Measurements from ENCODE around the gene BMP8B. TPM values are rescaled to one million over a fixed set of nuclear protein-coding genes. Genes with fewer than 3 reads are reported as not detected.
"Not testable (repeated sequence)": the region's sequence is repeated elsewhere in the genome, so short reads cannot be mapped to it uniquely, and the experiment has no call there.

BMP8B gene
- total RNA-seq, 1 donor from 2014 or later: 0.31 TPM

DNA sequence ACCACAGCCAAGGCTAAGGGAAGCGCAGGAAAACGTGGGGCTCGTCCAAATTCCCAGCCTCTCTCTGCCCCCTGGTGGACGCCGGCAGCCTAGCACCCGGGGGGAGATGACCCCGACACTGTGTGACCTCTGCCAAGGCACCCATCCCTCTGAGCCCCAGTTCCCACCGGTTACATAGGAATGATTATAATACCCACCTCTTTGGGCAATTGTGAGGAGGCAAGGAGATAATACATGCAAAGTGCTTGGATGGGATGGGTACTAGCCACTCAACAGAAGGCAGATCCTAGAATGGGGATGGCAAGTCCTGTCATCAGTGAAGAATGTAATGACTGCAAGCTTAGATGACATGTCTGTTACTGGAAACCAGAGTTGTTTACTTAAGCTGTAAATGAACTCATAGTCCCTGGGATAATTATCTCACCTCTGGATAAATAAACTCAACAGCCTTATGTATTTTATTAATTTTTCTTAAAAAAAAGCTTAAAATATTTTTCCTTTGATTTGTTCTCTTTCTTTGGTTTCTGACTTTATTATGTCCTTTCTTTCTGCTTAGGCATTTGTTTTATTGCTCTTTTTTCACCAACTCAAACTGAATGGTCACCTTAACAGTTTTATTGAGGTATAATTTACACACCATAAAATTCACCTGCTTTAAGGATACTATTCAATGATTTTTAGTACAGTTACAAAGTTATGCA lies 11.3 kb upstream of the BMP8B start:
- H3K4me1 Mint-ChIP-seq (ENCODE audit: low read depth): peaks cover 12% of the 10 kb centered on the region
- peak overlapping the region; percentile 80 for H3K27ac Mint-ChIP-seq
- intact Hi-C loops (cut with micrococcal nuclease): loop anchor here (1.0 to 5.0 kb wide), 6 partner anchors 11 to 608 kb away; partner anchors contain the start of genes MYCL and PPIE
- H3K27me3 Mint-ChIP-seq (ENCODE audit: insufficient read depth): peaks cover 4% of the 10 kb centered on the region
- H3K36me3 Mint-ChIP-seq (ENCODE audit: low read depth): peaks cover 2% of the 10 kb centered on the region
- DNase-seq (ENCODE audit: low spot score): peak; percentile 41
- H3K9me3 Mint-ChIP-seq: no peaks in the 10 kb centered on the region
- H3K4me3 Mint-ChIP-seq: peak overlapping the region; percentile 60

DNA sequence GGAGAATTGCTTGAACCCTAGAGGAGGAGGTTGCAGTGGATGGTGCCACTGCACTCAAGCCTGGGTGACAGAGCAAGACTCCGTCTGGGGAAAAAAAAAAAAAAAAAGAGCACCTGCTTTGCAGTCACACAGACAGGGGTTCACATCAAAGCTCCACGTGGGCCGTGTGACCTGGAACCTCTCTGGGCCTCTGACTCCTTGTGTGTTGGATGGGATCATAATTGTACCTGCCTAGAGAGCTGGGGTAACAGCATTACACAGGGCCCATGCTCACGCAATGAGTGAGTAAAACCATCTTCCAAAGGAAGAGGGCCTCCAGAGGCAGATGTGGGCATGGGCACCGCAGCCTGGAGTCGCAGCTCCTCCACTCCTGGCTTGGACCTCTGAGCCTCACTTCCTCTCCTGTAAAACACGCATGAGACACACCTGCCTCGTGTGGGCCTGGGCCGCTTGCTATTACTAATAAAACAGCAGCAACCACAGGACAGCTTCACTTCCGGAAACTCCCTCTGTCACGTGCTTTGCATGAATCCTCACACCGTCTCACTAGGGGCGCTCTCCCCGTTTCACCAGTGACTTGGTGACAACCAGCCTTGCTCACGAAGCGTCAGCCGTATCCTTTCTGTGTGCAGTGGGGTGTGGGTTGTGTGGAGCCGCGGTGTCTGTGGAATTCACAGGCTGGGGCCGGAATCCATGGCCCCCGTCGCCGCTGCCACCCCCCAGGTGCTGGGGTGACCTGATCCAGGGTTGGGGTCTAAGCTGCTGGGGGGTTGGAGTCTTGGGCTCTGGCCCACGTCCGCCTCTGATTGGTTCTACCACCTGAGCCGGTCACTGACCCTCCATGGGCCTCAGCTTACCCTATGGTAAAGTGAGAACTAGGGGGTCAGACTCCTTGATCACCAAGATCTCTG lies 10.4 kb upstream of the BMP8B start:
- H3K36me3 Mint-ChIP-seq (ENCODE audit: low read depth); H3K9me3 Mint-ChIP-seq; H3K27me3 Mint-ChIP-seq (ENCODE audit: insufficient read depth): not testable (repeated sequence)
- Mint-ChIP-seq H3K4me1 (ENCODE audit: low read depth) (peaks cover 12% of the 10 kb centered on the region), H3K4me3 (peak overlapping the region; percentile 60), H3K27ac (peak overlapping the region; percentile 80)
- DNase-seq (ENCODE audit: low spot score): peak; percentile 77
- intact Hi-C loops (cut with micrococcal nuclease): loop anchor here (1.0 to 2.0 kb wide), 5 partner anchors 10 to 607 kb away; partner anchors contain the start of gene PPIE

DNA sequence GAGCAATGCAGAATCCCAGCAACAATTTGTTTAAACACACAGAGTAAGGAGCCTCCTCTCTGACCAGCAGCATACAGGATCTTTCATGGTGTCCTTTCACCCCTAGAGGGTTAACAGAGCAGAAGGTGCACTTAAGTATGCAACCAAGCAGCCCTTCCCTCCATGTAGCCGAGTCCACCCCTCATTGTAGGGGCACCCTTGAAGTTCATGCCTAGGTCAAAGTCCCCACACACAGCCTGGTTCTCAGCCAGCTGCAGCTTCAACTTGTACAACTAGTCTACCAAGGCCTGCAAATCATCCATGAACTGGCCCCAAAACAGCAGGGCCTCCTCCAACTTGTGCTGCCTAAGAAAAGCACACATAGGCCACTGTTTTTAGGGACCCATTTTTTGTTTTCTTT lies 7.0 kb upstream of the BMP8B start:
- intact Hi-C loops (cut with micrococcal nuclease): no loop called here
- Mint-ChIP-seq H3K4me1 (ENCODE audit: low read depth) (peaks cover 20% of the 10 kb centered on the region), H3K4me3 (no peak overlapping the region), H3K27me3 (ENCODE audit: insufficient read depth) (peaks cover 24% of the 10 kb centered on the region), H3K36me3 (ENCODE audit: low read depth) (peaks cover 2% of the 10 kb centered on the region), H3K27ac (no peak overlapping the region), H3K9me3 (no peaks in the 10 kb centered on the region)
- no peak for DNase-seq (ENCODE audit: low spot score)

DNA sequence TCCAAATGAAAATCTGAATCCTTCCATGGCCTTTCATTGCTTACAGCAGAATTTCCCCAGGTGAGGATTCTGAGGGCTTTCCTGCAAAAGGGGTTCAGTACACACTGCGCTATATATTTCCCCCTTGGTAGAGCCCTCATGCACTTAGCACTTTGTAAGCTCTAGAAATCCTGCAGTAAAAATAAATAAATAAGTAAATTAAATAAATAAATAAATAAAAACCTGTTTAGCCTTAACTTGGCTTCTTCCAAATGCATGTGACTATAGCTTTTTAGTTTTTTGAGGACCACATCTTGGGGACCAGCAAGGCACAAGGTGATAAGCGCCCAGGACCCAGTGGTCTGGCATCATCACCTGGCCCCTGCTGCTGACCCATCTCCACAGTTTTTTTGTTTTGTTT lies 3.2 kb upstream of the BMP8B start:
- H3K9me3 Mint-ChIP-seq: no peaks in the 10 kb centered on the region
- intact Hi-C loops (cut with micrococcal nuclease): no loop called here

DNA sequence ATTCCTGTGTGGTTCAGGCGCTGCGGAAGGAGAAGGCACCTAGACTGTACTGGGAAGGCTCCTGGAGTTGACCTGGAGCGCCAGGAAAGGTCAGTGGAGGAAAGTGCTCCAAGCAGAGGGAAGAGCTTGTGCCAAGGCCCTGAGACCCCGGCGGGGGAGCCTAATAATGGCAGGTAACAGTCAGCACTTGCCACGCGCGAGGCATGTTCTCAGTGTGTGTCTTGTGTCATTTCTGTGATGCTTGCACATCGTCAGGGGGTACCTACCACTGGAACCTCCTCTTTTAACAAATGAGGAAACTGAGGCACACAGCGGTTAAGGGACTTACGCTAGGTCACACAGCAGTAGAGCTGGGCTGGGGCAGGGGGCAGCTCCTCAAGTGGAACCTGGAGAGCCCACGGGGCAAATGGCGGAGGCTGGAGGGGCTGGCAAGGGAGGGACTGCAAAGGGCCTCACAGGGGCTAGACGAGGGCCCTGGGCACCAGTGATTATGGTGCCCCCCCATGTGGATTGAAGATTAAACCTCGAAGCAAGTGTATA lies 976 bp upstream of the BMP8B start:
- no peak for DNase-seq (ENCODE audit: low spot score)
- H3K4me3 Mint-ChIP-seq: peak overlapping the region; percentile 82
- peaks cover 43% of the 10 kb centered on the region for H3K27me3 Mint-ChIP-seq (ENCODE audit: insufficient read depth)
- peak overlapping the region; percentile 34 for H3K27ac Mint-ChIP-seq
- no peaks in the 10 kb centered on the region for H3K9me3 Mint-ChIP-seq
- peaks cover 13% of the 10 kb centered on the region for H3K4me1 Mint-ChIP-seq (ENCODE audit: low read depth)
- intact Hi-C loops (cut with micrococcal nuclease): loop anchor here (1.0 to 10.0 kb wide), 2 partner anchors 10 to 295 kb away; partner anchors contain the start of gene BMP8A
- no peaks in the 10 kb centered on the region for H3K36me3 Mint-ChIP-seq (ENCODE audit: low read depth)

More for the DNA sequence above, 3.2 kb upstream of the BMP8B start:
- Mint-ChIP-seq H3K36me3 (ENCODE audit: low read depth) (no peaks in the 10 kb centered on the region), H3K4me3 (no peak overlapping the region), H3K27ac (no peak overlapping the region), H3K4me1 (ENCODE audit: low read depth) (peaks cover 13% of the 10 kb centered on the region), H3K27me3 (ENCODE audit: insufficient read depth) (peaks cover 35% of the 10 kb centered on the region)
- no peak for DNase-seq (ENCODE audit: low spot score)

DNA sequence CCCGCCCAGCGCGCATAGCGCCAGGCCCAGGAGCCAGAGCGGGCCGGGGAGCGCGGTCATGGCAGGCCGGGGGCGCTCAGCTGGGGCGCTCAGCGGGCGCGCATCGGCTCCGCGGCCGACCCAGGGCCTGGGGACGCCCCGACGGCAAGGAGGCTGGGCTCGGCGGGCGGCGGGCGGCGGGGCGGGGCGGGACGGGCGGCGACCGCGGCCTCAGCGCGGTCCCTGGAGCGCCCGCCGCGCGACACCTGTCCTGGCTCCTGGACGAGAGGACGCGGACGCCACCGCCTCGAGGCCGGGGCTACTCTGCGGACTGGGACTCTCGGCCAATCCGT lies 273 bp downstream of the BMP8B start:
- Mint-ChIP-seq H3K4me3 (no peak overlapping the region), H3K4me1 (ENCODE audit: low read depth) (peaks cover 13% of the 10 kb centered on the region), H3K9me3 (no peaks in the 10 kb centered on the region), H3K27me3 (ENCODE audit: insufficient read depth) (peaks cover 46% of the 10 kb centered on the region), H3K27ac (no peak overlapping the region), H3K36me3 (ENCODE audit: low read depth) (no peaks in the 10 kb centered on the region)
- DNase-seq (ENCODE audit: low spot score): no peak
- intact Hi-C loops (cut with micrococcal nuclease): loop anchor here (10.0 kb wide), 1 partner anchor 294 kb away; the partner anchor contains the start of gene BMP8A

DNA sequence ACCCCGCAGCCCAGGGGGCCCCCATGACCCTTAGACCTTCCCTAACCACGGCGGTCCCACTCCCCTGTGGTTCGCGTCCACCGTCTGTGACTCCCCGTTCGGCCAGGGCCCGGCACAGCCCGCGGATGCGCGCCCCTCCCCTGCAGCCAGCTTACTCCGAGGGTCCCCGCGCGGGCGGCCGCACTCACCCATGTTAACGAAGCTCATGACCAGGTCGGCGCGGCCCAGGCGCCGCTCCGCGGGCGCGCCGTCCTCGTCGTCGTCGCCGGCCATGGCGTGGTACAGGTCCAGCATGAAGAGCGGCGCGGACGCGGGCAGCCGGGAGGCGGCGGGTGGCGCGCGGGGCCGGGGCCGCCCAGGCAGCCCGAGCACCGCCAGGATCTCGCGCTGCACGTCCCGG lies 701 bp downstream of the BMP8B start:
- DNase-seq (ENCODE audit: low spot score); H3K9me3 Mint-ChIP-seq; H3K36me3 Mint-ChIP-seq (ENCODE audit: low read depth); H3K27ac Mint-ChIP-seq: not testable (repeated sequence)
- Mint-ChIP-seq H3K4me3 (peak overlapping the region; percentile 56), H3K27me3 (ENCODE audit: insufficient read depth) (peaks cover 43% of the 10 kb centered on the region), H3K4me1 (ENCODE audit: low read depth) (peaks cover 12% of the 10 kb centered on the region)
- intact Hi-C loops (cut with micrococcal nuclease): loop anchor here (10.0 kb wide), 1 partner anchor 293 kb away; the partner anchor contains the start of gene BMP8A

DNA sequence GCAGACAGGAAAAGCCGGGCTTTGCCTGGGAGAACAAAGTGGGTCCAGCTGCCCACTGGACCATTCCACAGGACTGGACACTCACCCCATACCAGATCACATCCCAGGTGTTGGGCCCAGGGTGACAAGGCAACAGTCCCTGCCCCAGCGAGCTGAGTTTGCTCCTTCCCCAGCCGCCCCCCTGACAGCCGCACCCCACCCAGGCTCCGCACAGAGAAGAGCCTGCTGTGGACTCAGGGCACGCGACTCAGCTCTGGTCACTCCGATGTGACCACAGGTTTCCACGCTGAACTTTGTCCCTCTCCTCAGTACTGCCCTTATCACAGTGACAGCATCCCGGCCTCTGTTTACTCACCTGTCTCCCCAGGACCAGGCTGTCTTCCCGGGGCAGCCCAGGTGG lies 1.2 kb downstream of the BMP8B start:
- H3K4me3 Mint-ChIP-seq: peak overlapping the region; percentile 56
- no peaks in the 10 kb centered on the region for H3K9me3 Mint-ChIP-seq
- intact Hi-C loops (cut with micrococcal nuclease): loop anchor here (10.0 kb wide), 1 partner anchor 293 kb away; the partner anchor contains the start of gene BMP8A
- no peaks in the 10 kb centered on the region for H3K36me3 Mint-ChIP-seq (ENCODE audit: low read depth)
- no peak overlapping the region for H3K27ac Mint-ChIP-seq
- peaks cover 7% of the 10 kb centered on the region for H3K4me1 Mint-ChIP-seq (ENCODE audit: low read depth)
- H3K27me3 Mint-ChIP-seq (ENCODE audit: insufficient read depth): peaks cover 38% of the 10 kb centered on the region
- DNase-seq (ENCODE audit: low spot score): no peak

DNA sequence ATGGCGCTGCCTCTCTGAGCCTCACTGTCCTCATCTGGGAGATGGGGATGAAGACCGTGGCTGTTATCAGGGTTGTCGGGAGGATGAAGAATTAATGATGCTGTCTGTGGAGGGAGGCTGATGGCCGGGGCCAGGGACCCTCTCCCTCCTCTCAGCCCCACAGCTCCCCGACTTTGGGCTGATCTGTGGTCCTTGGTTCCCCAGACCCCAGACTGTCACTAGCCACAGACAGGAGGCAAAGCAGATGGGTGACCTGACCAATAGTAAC lies 1.6 kb downstream of the BMP8B start:
- not testable (repeated sequence) for H3K27ac Mint-ChIP-seq; H3K36me3 Mint-ChIP-seq (ENCODE audit: low read depth); H3K4me1 Mint-ChIP-seq (ENCODE audit: low read depth); DNase-seq (ENCODE audit: low spot score); H3K9me3 Mint-ChIP-seq
- Mint-ChIP-seq H3K27me3 (ENCODE audit: insufficient read depth) (peaks cover 36% of the 10 kb centered on the region), H3K4me3 (peak overlapping the region; percentile 16)
- intact Hi-C loops (cut with micrococcal nuclease): loop anchor here (10.0 kb wide), 1 partner anchor 292 kb away; the partner anchor contains the start of gene BMP8A

DNA sequence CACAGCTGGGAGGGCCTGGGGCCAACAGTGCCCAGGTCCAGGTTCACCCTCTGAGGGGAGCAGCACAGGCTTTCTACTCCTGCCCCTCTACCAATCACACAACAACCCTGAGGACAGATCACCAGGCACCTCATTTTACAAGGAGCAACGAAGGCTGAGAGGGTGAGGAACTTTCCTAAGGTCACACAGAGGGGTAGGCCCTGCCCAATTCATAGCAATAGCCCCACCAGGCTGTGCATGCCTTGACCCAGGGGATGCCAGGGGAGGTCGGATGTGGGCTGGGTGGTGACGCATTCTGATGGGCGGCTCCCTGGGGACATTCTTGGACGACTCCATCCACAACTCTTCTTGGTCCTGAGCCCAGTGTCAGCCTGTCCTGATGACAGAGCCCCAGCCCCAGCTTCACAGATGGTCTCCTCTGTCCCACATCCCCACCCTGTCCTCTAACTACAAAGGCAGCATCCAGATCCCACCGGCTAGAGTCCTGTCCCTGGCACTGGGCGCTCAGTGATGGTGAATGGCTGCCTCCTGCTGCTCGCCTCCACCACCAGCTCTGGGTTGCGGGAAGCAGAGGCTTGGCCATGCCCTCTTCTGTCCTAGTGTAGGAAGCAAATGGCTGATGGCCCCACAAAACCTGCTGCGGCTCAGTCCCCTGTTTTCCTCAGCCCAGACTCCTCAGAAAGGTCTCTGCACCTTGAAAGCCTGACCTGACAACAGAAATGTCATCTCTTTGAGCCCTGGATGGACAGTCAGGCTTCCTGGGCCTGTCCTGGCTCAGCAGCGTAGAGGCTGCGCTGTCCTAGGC lies 2.2 kb downstream of the BMP8B start:
- H3K4me3 Mint-ChIP-seq: peak overlapping the region; percentile 16
- not testable (repeated sequence) for DNase-seq (ENCODE audit: low spot score); H3K9me3 Mint-ChIP-seq; H3K27ac Mint-ChIP-seq; H3K4me1 Mint-ChIP-seq (ENCODE audit: low read depth); H3K36me3 Mint-ChIP-seq (ENCODE audit: low read depth)
- H3K27me3 Mint-ChIP-seq (ENCODE audit: insufficient read depth): peaks cover 35% of the 10 kb centered on the region
- intact Hi-C loops (cut with micrococcal nuclease): loop anchor here (10.0 kb wide), 1 partner anchor 292 kb away; the partner anchor contains the start of gene BMP8A

DNA sequence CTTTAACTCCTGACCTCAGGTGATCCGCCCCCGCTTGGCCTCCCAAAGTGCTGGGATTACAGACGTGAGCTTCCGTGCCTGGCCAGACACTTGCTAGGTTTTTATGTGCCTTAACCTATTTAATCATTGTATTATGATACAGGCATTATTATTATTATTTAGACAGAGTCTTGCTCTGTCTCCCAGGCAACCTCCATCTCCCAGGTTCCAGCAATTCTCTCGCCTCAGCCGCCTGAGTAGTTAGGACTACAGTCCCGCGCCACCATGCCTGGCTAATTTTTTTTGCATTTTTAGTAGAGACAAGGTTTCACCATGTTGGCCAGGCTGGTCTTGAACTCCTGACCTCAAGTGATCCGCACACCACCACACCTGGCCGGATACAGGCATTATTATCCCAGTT lies 6.0 kb downstream of the BMP8B start:
- DNase-seq (ENCODE audit: low spot score); H3K27ac Mint-ChIP-seq; H3K36me3 Mint-ChIP-seq (ENCODE audit: low read depth); H3K4me3 Mint-ChIP-seq; H3K4me1 Mint-ChIP-seq (ENCODE audit: low read depth); H3K9me3 Mint-ChIP-seq: not testable (repeated sequence)
- intact Hi-C loops (cut with micrococcal nuclease): loop anchor here (10.0 kb wide), 1 partner anchor 288 kb away; the partner anchor contains the start of gene BMP8A
- peaks cover 27% of the 10 kb centered on the region for H3K27me3 Mint-ChIP-seq (ENCODE audit: insufficient read depth)

DNA sequence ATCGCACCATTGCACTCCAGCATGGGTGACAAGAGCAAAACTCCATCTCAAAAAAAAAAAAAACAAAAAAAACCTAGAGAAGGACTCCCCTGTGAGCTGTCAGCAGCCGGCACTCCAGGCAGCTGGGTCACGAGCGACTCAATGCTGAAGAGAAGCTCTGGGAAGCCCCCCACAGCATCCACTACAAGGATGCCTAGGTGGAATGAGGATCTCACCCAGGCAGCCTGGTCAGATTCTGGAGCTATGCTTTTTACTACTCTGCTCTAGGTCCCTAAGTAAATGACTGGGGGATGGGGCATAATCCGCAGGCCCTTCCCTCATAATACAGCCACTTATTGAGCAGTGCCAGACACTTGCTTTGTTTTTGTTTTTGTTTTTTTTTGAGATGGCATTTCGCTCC lies 6.6 kb downstream of the BMP8B start:
- Mint-ChIP-seq H3K36me3 (ENCODE audit: low read depth) (no peaks in the 10 kb centered on the region), H3K9me3 (no peaks in the 10 kb centered on the region), H3K4me1 (ENCODE audit: low read depth) (no peaks in the 10 kb centered on the region), H3K4me3 (no peak overlapping the region), H3K27ac (no peak overlapping the region), H3K27me3 (ENCODE audit: insufficient read depth) (peaks cover 22% of the 10 kb centered on the region)
- intact Hi-C loops (cut with micrococcal nuclease): loop anchor here (10.0 kb wide), 1 partner anchor 287 kb away; the partner anchor contains the start of gene BMP8A
- DNase-seq (ENCODE audit: low spot score): no peak
